A549 (cell line): ENCODE results near the gene ZNF519. TPM values are rescaled to one million over a fixed set of nuclear protein-coding genes. Genes with fewer than 3 reads are reported as not detected.
"Not testable (repeated sequence)": the region's sequence is repeated elsewhere in the genome, so short reads cannot be mapped to it uniquely, and the experiment has no call there.

Experiments used
- ATAC-seq, 2 experiments: fragments of 200-7000 bp in 1 of 2; fragments of >200 bp in 1 of 2; cut with Nextera tagmentation in 1 of 2; cut with Tn5 transposase in 1 of 2; 3 replicates each; pipeline versions ENCODE4 v1.8.0 to v1.9.1; 2018 to 2020; ENCODE audit warnings: mild to moderate bottlenecking in 1 of 2, moderate library complexity in 1 of 2
- CTCF ChIA-PET: fragments of 300-600 bp; sonication (Branson Sonifier 250); formaldehyde crosslinking; extraction: SDS; loops from one replicate; lab custom pipeline; 2021; ENCODE audit warnings: antibody characterized with exemption, inconsistent platforms; lab: Yijun Ruan, JAX
- POLR2A ChIA-PET: fragments of 350-600 bp; formaldehyde crosslinking; extraction: SDS; loops from one replicate; lab custom pipeline; 2021; ENCODE audit warnings: antibody characterized with exemption, inconsistent platforms; lab: Yijun Ruan, JAX
- DNase-seq, 2 experiments: peaks; one replicate each; pipeline versions ENCODE4 v3.0.0 to v3.0.0-alpha.2; 2011 to 2016; ENCODE audit warnings: low read depth in 1 of 2, low spot score in 1 of 2
- FAIRE-seq: peaks from 2 replicates; lab custom pipeline; 2011; peaks lifted over from hg19 to GRCh38; lab: Jason Lieb, UNC
- H3K27ac ChIP-seq, 2 experiments: fragments of >200 bp; sonication (Bioruptor Twin); formaldehyde crosslinking; 3 replicates each; pipeline ENCODE4 v1.5.1; 2016 to 2017
- H3K4me1 ChIP-seq: fragments of >200 bp; sonication (Bioruptor Twin); formaldehyde crosslinking; 3 replicates; pipeline ENCODE4 v1.6.1; 2016
- H3K4me2 ChIP-seq: fragments of >200 bp; sonication (Bioruptor Twin); formaldehyde crosslinking; 3 replicates; pipeline ENCODE4 v1.6.1; 2016
- H3K4me3 ChIP-seq: fragments of >200 bp; sonication (Bioruptor Twin); formaldehyde crosslinking; 3 replicates; pipeline ENCODE4 v1.5.1; 2016
- H3K9me3 ChIP-seq: fragments of >200 bp; sonication (Bioruptor Twin); formaldehyde crosslinking; 3 replicates; pipeline ENCODE4 v1.6.1; 2016
- WGBS: methylation state at CpG from one replicate; pipeline ENCODE4 v1.1.6; 2017; ENCODE audit errors: missing lambda C conversion rate; 5-methylcytosine and 5-hydroxymethylcytosine counted together
- polyA plus RNA-seq, 4 experiments: library from polyadenylated mRNA; depleted of rRNA in 3 of 4; stranded (reverse); fragments of >200 nt; fragmentation: RNase III in 1 of 4; extraction: RNeasy Plus Mini Kit Qiagen cat#74134 plus additional on column Dnase treatment in 1 of 4; gene quantifications; 2 replicates in 3 of 4; 3 replicates in 1 of 4; pipeline ENCODE4 v1.2.3, GENCODE V29; 2011 to 2017

The ZNF519 gene
- polyA plus RNA-seq, 2 of the 4 experiments (the other 2 are of a cell fraction), result 3.2 to 6.6 TPM

- H3K4me1 ChIP-seq, H3K4me2 ChIP-seq, POLR2A ChIA-PET, FAIRE-seq, CTCF ChIA-PET, ATAC-seq, H3K9me3 ChIP-seq, H3K27ac ChIP-seq, H3K4me3 ChIP-seq, DNase-seq: not testable (repeated sequence)
- 13% methylated on average over 1 of the region's 7 CpGs for WGBS
Measured at GRCh38 chr18:14174002-14174705, 41.9 kb upstream of the ZNF519 start.

GRCh38 chr18:14173116-14173951 lies 41.1 kb upstream of the ZNF519 start:
- CTCF ChIA-PET, FAIRE-seq: not testable (repeated sequence)
- 59% methylated on average over 4 of the region's 11 CpGs for WGBS

DNA sequence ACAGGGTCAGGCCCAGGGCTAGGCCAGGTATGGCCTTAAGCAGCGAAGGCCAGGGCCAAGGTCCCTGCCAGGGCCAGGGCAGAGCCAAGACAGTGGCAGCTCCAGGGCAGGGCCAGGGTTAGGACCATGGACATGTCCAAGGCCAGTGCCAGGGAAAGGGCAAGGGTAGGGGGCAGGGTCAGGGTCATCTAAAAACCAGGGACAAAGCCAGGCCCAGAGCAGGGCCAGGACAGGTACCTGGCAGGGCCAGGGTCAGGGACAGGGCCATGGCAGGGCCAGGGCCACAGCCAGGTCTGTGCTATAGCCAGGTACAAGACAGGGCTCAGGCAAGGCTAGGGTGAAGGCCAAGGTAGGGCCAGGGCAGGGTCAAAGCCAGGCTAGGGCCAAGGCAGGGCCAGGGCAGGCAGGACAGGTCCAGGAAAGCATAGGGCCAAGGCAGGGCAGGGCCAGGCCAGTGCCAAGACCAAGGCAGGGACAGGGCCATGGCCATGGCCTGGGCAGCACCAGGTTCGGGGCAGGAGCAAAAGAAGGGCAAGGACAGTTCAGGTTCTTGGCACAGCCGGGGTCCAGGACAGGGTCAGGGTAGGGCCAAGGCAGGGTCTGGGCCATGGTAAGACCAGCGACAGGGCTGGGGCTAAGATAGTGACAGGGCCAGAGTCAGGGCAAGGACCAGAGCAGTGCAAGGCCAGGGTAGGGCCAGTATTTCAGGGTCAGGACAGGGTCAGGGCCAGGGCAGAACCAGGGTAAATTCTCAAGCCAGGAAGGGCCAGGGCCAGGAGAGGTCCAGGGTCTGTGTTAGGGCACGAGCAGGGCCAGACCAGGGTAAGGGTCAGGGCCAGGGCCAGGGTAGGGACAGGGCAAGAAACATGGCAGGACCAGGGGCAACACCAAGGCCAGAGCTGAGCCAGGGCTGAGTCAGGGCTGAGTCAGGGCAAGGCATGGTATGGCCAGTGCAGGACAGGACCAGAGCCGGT lies 40.2 kb upstream of the ZNF519 start:
- 90% methylated on average over 2 of the region's 6 CpGs for WGBS
- H3K9me3 ChIP-seq, FAIRE-seq, H3K4me2 ChIP-seq, ATAC-seq, CTCF ChIA-PET, H3K4me3 ChIP-seq, H3K4me1 ChIP-seq, H3K27ac ChIP-seq, DNase-seq, POLR2A ChIA-PET: not testable (repeated sequence)

More at GRCh38 chr18:14173116-14173951, 41.1 kb upstream of the ZNF519 start:
- H3K27ac ChIP-seq, POLR2A ChIA-PET, H3K4me2 ChIP-seq, DNase-seq, H3K4me1 ChIP-seq, ATAC-seq, H3K4me3 ChIP-seq, H3K9me3 ChIP-seq: not testable (repeated sequence)

GRCh38 chr18:14171301-14172141 lies 39.3 kb upstream of the ZNF519 start:
- H3K4me2 ChIP-seq, POLR2A ChIA-PET, H3K4me3 ChIP-seq, H3K9me3 ChIP-seq, ATAC-seq, H3K27ac ChIP-seq, DNase-seq, H3K4me1 ChIP-seq, FAIRE-seq, CTCF ChIA-PET: not testable (repeated sequence)
- WGBS, result 78% methylated on average over 4 of the region's 5 CpGs

DNA sequence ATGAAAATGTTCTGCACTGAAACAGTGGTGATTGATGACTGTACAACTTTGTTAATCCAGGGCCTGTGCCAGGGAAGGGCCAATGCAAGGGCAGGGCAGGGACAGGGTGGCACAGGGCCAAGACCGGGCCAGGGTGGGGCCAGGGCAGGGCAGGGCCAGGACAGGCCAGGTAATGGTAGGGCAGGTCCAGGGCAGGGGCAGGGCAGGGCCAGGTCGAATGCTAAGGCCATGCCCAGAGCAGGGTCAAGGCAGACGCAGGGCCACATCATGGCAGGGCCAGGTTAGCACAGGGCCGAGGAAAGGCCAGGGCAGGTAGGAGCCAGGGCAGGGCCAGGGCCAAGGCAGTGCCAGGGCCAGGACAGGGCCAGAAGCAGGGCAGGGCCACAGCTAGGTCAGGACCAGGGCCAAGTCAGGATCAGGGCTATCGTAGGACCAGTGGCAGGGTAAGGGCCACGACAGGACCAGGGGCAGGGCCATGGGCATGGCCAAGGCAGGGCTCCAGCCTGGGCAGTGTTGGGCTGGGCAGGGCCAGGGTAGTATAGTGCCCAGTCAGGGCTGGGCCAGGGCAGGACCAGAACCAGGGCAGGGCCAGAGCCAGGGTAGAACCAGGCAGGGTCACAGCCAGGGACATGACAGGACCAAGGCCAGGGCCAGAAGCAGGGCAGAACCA lies 38.3 kb upstream of the ZNF519 start:
- H3K4me3 ChIP-seq, DNase-seq, H3K27ac ChIP-seq, FAIRE-seq, H3K4me1 ChIP-seq, POLR2A ChIA-PET, H3K9me3 ChIP-seq, CTCF ChIA-PET, H3K4me2 ChIP-seq, ATAC-seq: not testable (repeated sequence)
- 65% methylated on average over 4 of the region's 6 CpGs for WGBS

GRCh38 chr18:14162915-14163314 lies 30.7 kb upstream of the ZNF519 start:
- ATAC-seq, H3K9me3 ChIP-seq, H3K27ac ChIP-seq, FAIRE-seq, DNase-seq, CTCF ChIA-PET, H3K4me3 ChIP-seq, H3K4me2 ChIP-seq, H3K4me1 ChIP-seq, POLR2A ChIA-PET: not testable (repeated sequence)
- no CpG with 5 or more reads among the region's 8 CpGs for WGBS

- CTCF ChIA-PET, H3K4me1 ChIP-seq, ATAC-seq, H3K9me3 ChIP-seq, DNase-seq, H3K4me3 ChIP-seq, POLR2A ChIA-PET, H3K27ac ChIP-seq, FAIRE-seq, H3K4me2 ChIP-seq: not testable (repeated sequence)
- WGBS, result 22% methylated on average over 8 of the region's 8 CpGs
Measured at GRCh38 chr18:14151564-14152113, 19.4 kb upstream of the ZNF519 start.

DNA sequence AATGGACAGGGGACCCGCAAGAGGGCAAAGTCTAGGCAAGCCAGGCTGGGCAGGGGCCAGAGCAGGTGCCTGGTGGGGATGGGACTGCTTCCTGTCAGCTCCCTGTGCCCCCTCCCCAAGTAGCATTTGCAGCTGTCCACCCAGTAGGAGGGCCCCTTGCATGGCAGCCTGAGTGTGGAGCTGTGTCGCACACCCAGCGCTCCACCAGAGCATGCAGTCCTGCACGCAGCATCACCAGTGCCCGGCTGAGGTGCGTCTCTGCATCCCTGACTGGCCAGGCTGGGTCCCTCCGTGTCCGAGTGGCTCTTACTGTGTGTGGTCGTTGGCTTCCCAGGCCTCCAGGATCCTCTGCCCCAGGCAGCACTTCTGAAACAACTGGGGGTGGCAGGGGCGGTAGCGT lies 18.5 kb upstream of the ZNF519 start:
- whole genome bisulfite sequencing, result 90% methylated on average over 1 of the region's 11 CpGs

GRCh38 chr18:14149916-14150420 lies 17.7 kb upstream of the ZNF519 start:
- ATAC-seq, H3K27ac ChIP-seq, H3K4me2 ChIP-seq, CTCF ChIA-PET, FAIRE-seq, H3K4me1 ChIP-seq, DNase-seq, POLR2A ChIA-PET, H3K4me3 ChIP-seq, H3K9me3 ChIP-seq: not testable (repeated sequence)
- WGBS, result 77% methylated on average over 12 of the region's 20 CpGs

More for the DNA sequence above, 18.5 kb upstream of the ZNF519 start:
- H3K4me3 ChIP-seq, H3K4me1 ChIP-seq, H3K4me2 ChIP-seq, ATAC-seq, POLR2A ChIA-PET, H3K9me3 ChIP-seq, H3K27ac ChIP-seq, DNase-seq, FAIRE-seq, CTCF ChIA-PET: not testable (repeated sequence)
